Heart right ventricle (tissue), 16 donors: ENCODE data around the gene CREG2. TPM values are rescaled to one million over a fixed set of nuclear protein-coding genes. Genes with fewer than 3 reads are reported as not detected.

Experiments
- ATAC-seq, 8 donors: fragments of 200-7000 bp; cut with Tn5 transposase; one replicate each; pipeline ENCODE4 v1.9.1; 2020; ENCODE audit warnings: mild to moderate bottlenecking in 8 of 8, moderate library complexity in 8 of 8, moderate number of reproducible peaks in 1 of 8
- DNase-seq, 2 donors: peaks; one replicate each; pipeline ENCODE4 v3.0.0-alpha.2; 2020
- H3K27ac ChIP-seq, 10 donors: fragments of 200-600 bp; sonication (generic) in 2 of 10; one replicate each; pipeline versions ENCODE4 v1.5.0 to v1.8.0; 2020 to 2022; ENCODE audit warnings: mild to moderate bottlenecking in 3 of 10
- H3K27me3 ChIP-seq, 7 donors: fragments of 200-600 bp; one replicate each; pipeline ENCODE4 v1.8.0; 2021 to 2022; ENCODE audit warnings: mild to moderate bottlenecking in 2 of 7
- H3K36me3 ChIP-seq, 9 donors: fragments of 200-600 bp; sonication (generic) in 1 of 9; one replicate each; pipeline versions ENCODE4 v1.5.0 to v1.8.0; 2020 to 2022; ENCODE audit warnings: mild to moderate bottlenecking in 2 of 9
- H3K4me1 ChIP-seq, 9 donors: fragments of 200-600 bp; sonication (generic) in 1 of 9; one replicate each; pipeline versions ENCODE4 v1.5.0 to v1.8.0; 2020 to 2022; ENCODE audit warnings: mild to moderate bottlenecking in 4 of 9
- H3K4me3 ChIP-seq, 10 donors: fragments of 200-600 bp; sonication (generic) in 2 of 10; one replicate each; pipeline versions ENCODE4 v1.5.0 to v1.8.0; 2020 to 2022; ENCODE audit warnings: mild to moderate bottlenecking in 7 of 10, moderate library complexity in 2 of 10
- H3K9me3 ChIP-seq, 11 donors: fragments of 200-600 bp in 10 of 11; sonication (generic) in 2 of 11; one replicate each; pipeline versions ENCODE4 v1.5.0 to v1.8.0; 2013 to 2022; ENCODE audit warnings: mild to moderate bottlenecking in 2 of 11, control low read depth in 1 of 11, moderate library complexity in 1 of 11
- WGBS, 2 donors: extraction: QIAGEN DNeasy Blood & Tissue Kit; methylation state at CpG; one replicate each; pipeline ENCODE4 v1.1.7; 2013; ENCODE audit warnings: inconsistent platforms in 1 of 2; 5-methylcytosine and 5-hydroxymethylcytosine counted together
- intact Hi-C, 10 donors: fragments of 100-400 bp; cut with DNase I; formaldehyde crosslinking; loops; one replicate each; pipeline versions ENCODE4 v1.11.1 to v1.14.2; 2022
- polyA plus RNA-seq, 2 donors: library from polyadenylated mRNA; stranded (reverse); fragments of 200-250 nt; gene quantifications; one replicate each; pipeline ENCODE4 v1.2.3, GENCODE V29; 2013
- total RNA-seq, 10 donors: library from RNA; stranded (reverse); fragmentation: NEBNext Ultra II Directional in 3 of 10; extraction: Animal tissue kit (Norgen Biotek cat#: 25700) in 3 of 10; gene quantifications; one replicate each; pipeline versions ENCODE4 v1.2.1 to v1.2.4, GENCODE V29; 2021 to 2023
- TF ChIP-seq, protein P1 (sequence below), 9 donors: fragments of 200-600 bp; sonication (generic) in 2 of 9; IDR thresholded peaks; one replicate each; pipeline versions ENCODE4 v1.5.0 to v1.8.0; 2021 to 2022; ENCODE audit warnings: antibody characterized with exemption in 9 of 9, mild to moderate bottlenecking in 5 of 9, moderate library complexity in 1 of 9
- donor health status: Arrhythmogenic right ventricular cardiomyopathy.
- donor health status: ischemic (EF 13 %, LVEDD 7.1; RV severe dilation, severe dysfunction).
- donor health status: healthy with polysubstance abuse.
- donor health status: DM: no; HTN: yes; CAD: no.
- donor health status: DM: no; HTN: no; CAD: no.
- donor health status: ischemic (EF 25% LVEDD 6.9; RV normal size, moderate dysfunction).
- donor health status: ischemic (EF 25% LVEDD 5.7; RV mildly dilated, moderate dysfunction).
- donor health status: healthy.
- donor health status: DM: yes; HTN: yes; CAD: no.
- donor health status: Ischemic cardiomyopathy.
- donor health status: ischemic (EF 35%, LVEDD 5.7; RV mildly dilated, moderate dysfunction).
- donor health status: nonischemic (EF 11% LVEDD 7.7; RV severe dilation, severe dysfunction).
- donor health status: DM: yes; HTN: yes; CAD: no.
- donor health status: PGD.
- donor health status: ischemic (EF 29% LVEDD 5.4; RV normal size, mild dysfunction).
- donor health status: nonischemic (EF 23%, LVEDD 6.1; RV moderate dilation, normal function).

Gene CREG2
- total and polyA plus RNA-seq, 12 donors, result 0.24 to 1.4 (median 0.70) TPM; not detected in 5

GRCh38 chr2:101396316-101396717, 9.0 kb upstream of the CREG2 start:
- Histone ChIP-seq H3K9me3 (no peaks in the 10 kb centered on the region), H3K27ac (no peak overlapping the region), H3K27me3 (peaks cover 0 to 14% (median 0%) of the 10 kb centered on the region in 7 donors), H3K36me3 (no peaks in the 10 kb centered on the region), H3K4me3 (no peak overlapping the region), H3K4me1 (peaks cover 0 to 16% (median 0%) of the 10 kb centered on the region in 9 donors)
- ATAC-seq, result no peak
- WGBS, 2 donors, result 83 to 89% methylated on average over 2 of the region's 2 CpGs
- no peak for DNase-seq
- intact Hi-C loops, result no loop called here
- TF ChIP-seq, protein P1, sequence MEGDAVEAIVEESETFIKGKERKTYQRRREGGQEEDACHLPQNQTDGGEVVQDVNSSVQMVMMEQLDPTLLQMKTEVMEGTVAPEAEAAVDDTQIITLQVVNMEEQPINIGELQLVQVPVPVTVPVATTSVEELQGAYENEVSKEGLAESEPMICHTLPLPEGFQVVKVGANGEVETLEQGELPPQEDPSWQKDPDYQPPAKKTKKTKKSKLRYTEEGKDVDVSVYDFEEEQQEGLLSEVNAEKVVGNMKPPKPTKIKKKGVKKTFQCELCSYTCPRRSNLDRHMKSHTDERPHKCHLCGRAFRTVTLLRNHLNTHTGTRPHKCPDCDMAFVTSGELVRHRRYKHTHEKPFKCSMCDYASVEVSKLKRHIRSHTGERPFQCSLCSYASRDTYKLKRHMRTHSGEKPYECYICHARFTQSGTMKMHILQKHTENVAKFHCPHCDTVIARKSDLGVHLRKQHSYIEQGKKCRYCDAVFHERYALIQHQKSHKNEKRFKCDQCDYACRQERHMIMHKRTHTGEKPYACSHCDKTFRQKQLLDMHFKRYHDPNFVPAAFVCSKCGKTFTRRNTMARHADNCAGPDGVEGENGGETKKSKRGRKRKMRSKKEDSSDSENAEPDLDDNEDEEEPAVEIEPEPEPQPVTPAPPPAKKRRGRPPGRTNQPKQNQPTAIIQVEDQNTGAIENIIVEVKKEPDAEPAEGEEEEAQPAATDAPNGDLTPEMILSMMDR (IDR thresholded peaks at IDR 0.05), result no peak

DNA sequence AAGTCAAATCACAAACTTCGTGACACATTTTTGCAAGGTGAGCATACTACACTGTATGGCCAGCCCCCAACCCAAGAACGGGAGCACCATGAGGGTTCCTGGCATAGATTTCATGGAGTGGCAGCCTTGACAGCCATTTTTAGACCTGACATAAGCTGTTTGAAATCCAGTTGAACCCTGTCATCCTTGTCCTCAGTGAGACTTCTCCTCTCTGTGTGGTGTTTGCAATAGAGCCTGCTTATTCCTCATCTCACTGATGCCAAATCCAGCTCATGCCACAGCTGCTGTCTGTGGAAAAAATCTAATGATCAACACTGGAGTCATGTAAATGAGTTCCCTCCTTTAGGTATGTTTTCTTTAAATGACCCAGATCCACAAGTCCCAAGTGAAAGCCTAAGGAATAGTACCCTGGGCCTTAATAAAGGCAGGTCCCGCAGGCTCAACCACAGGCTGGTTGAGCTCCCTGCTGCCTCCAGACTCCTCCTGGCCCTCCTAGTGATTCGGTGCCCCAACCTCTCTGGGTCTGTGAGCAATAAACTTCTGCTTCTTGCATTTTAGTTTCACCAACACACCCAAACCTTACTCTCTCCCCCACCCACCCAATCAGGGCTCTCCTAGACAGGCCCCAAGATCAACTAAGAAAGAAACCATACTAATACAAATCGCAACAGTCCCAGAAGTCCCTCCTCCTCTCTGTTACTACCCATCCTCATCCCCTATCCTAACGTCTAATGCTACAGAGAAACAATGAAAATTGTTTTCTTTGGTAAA, 8.4 kb upstream of the CREG2 start:
- DNase-seq, result no peak
- WGBS, 2 donors, result 90 to 92% methylated on average over 6 of the region's 6 CpGs
- TF ChIP-seq, protein P1 (IDR thresholded peaks at IDR 0.05), result no peak
- intact Hi-C loops, result no loop called here
- Histone ChIP-seq H3K4me1 (peaks cover 0 to 12% (median 0%) of the 10 kb centered on the region in 9 donors), H3K27me3 (peaks cover 0 to 11% (median 0%) of the 10 kb centered on the region in 7 donors), H3K36me3 (no peaks in the 10 kb centered on the region), H3K9me3 (no peaks in the 10 kb centered on the region), H3K4me3 (no peak overlapping the region), H3K27ac (no peak overlapping the region)
- ATAC-seq, result peak in 1 of 8 donors; percentile 55

- no peak for DNase-seq
- Histone ChIP-seq H3K4me3 (no peak overlapping the region), H3K27me3 (peaks cover 0 to 71% (median 34%) of the 10 kb centered on the region in 7 donors), H3K27ac (no peak overlapping the region), H3K36me3 (no peaks in the 10 kb centered on the region), H3K4me1 (peaks cover 2 to 14% (median 10%) of the 10 kb centered on the region in 9 donors), H3K9me3 (no peaks in the 10 kb centered on the region)
- ATAC-seq, result no peak
- intact Hi-C loops, result loop anchor here in 1 of 10 donors (5.0 kb wide), 1 partner anchor 46 kb away; no protein-coding TSS in a partner anchor
- WGBS, 2 donors, result 67 to 72% methylated on average over 4 of the region's 4 CpGs
- TF ChIP-seq, protein P1 (IDR thresholded peaks at IDR 0.05), result no peak
These were observed 929 bp upstream of the CREG2 start for GRCh38 chr2:101388232-101388631.

GRCh38 chr2:101386599-101387150, 628 bp downstream of the CREG2 start:
- TF ChIP-seq, protein P1 (IDR thresholded peaks at IDR 0.05), result no peak
- no peaks in the 10 kb centered on the region for H3K9me3 ChIP-seq
- peaks cover 2 to 14% (median 10%) of the 10 kb centered on the region in 9 donors for H3K4me1 ChIP-seq
- no peak overlapping the region for H3K27ac ChIP-seq
- intact Hi-C loops, result loop anchor here in 2 of 10 donors (2.0 to 5.0 kb wide), 2 partner anchors 44 kb away; no protein-coding TSS in a partner anchor
- WGBS, 2 donors, result 3 to 6% methylated on average over 45 of the region's 45 CpGs
- H3K4me3 ChIP-seq, result peak overlapping the region; percentile 28 to 60 (median 52)
- ATAC-seq, result peak in 7 of 8 donors; percentile 14 to 79 (median 46)
- H3K27me3 ChIP-seq, result peaks cover 0 to 75% (median 34%) of the 10 kb centered on the region in 7 donors
- H3K36me3 ChIP-seq, result no peaks in the 10 kb centered on the region
- DNase-seq, result no peak
